Mesendoderm (in vitro differentiated cells): ENCODE results near the gene CHAC2.

Source experiments
- DNase-seq: peaks from one replicate; pipeline ENCODE4 v3.0.0; 2013
- H2AK5ac ChIP-seq: 2 replicates; pipeline ENCODE4 v1.6.1; 2013; ENCODE audit warnings: low read length, inconsistent platforms
- H2BK120ac ChIP-seq: 2 replicates; pipeline ENCODE4 v1.6.1; 2013; ENCODE audit warnings: low read depth, mild to moderate bottlenecking, low read length, moderate library complexity, mixed read lengths
- H2BK15ac ChIP-seq: replicated peaks from 2 replicates; pipeline ENCODE4 v1.6.1; 2013; ENCODE audit warnings: low read depth, mild to moderate bottlenecking, moderate library complexity
- H2BK5ac ChIP-seq: 2 replicates; pipeline ENCODE4 v1.6.1; 2013; ENCODE audit warnings: low read length, inconsistent platforms
- H3K18ac ChIP-seq: 2 replicates; pipeline ENCODE4 v1.6.1; 2013; ENCODE audit warnings: mild to moderate bottlenecking, low read length, mixed read lengths
- H3K23ac ChIP-seq: one replicate; pipeline ENCODE4 v1.6.1; 2013; ENCODE audit warnings: low read length
- H3K27ac ChIP-seq: 2 replicates; pipeline ENCODE4 v1.5.1; 2013; ENCODE audit warnings: low read depth, mild to moderate bottlenecking, inconsistent platforms, low read length, moderate library complexity
- H3K27me3 ChIP-seq: 2 replicates; pipeline ENCODE4 v1.6.1; 2013; ENCODE audit warnings: low read length, control low read depth, mild to moderate bottlenecking, inconsistent platforms; ENCODE audit not compliant: insufficient read depth, poor library complexity
- H3K36me3 ChIP-seq: 2 replicates; pipeline ENCODE4 v1.6.1; 2013; ENCODE audit warnings: low read length, inconsistent platforms; ENCODE audit not compliant: control insufficient read depth, insufficient read depth
- H3K4ac ChIP-seq: one replicate; pipeline ENCODE4 v1.6.1; 2013; ENCODE audit warnings: low read depth, mild to moderate bottlenecking, low read length, moderate library complexity
- H3K4me1 ChIP-seq: 2 replicates; pipeline ENCODE4 v1.6.1; 2013; ENCODE audit warnings: low read depth, low read length, inconsistent platforms; ENCODE audit not compliant: control insufficient read depth
- H3K4me2 ChIP-seq: 2 replicates; pipeline ENCODE4 v1.6.1; 2013; ENCODE audit warnings: low read length
- H3K4me3 ChIP-seq: 2 replicates; pipeline ENCODE4 v1.5.1; 2013; ENCODE audit warnings: mild to moderate bottlenecking, low read length
- H3K56ac ChIP-seq: one replicate; pipeline ENCODE4 v1.6.1; 2013; ENCODE audit warnings: low read length
- H3K79me1 ChIP-seq: 2 replicates; pipeline ENCODE4 v1.6.1; 2013; ENCODE audit warnings: low read length, inconsistent platforms
- H3K79me2 ChIP-seq: 2 replicates; pipeline ENCODE4 v1.6.1; 2013; ENCODE audit warnings: mild to moderate bottlenecking, low read length; ENCODE audit not compliant: control insufficient read depth, insufficient read depth
- H3K9ac ChIP-seq: 2 replicates; pipeline ENCODE4 v1.6.1; 2013; ENCODE audit warnings: low read length, inconsistent platforms
- H4K5ac ChIP-seq: one replicate; pipeline ENCODE4 v1.6.1; 2013; ENCODE audit warnings: low read length
- H4K8ac ChIP-seq: one replicate; pipeline ENCODE4 v1.6.1; 2013; ENCODE audit warnings: low read depth, mild to moderate bottlenecking, control low read depth, low read length, moderate library complexity
- WGBS: extraction: QIAGEN DNeasy Blood & Tissue Kit; methylation state at CpG from one replicate; pipeline ENCODE4 v1.1.7; 2013; ENCODE audit warnings: low lambda C conversion rate, missing lambda C conversion rate; ENCODE audit not compliant: insufficient coverage; ENCODE audit errors: extremely low coverage; 5-methylcytosine and 5-hydroxymethylcytosine counted together

The CHAC2 gene

GRCh38 chr2:53802617-53803151, 35.1 kb downstream of the CHAC2 start:
- no peak overlapping the region for H3K18ac ChIP-seq
- H3K79me1 ChIP-seq = no peaks in the 10 kb centered on the region
- no peak overlapping the region for H3K23ac ChIP-seq
- no peaks in the 10 kb centered on the region for H3K4me1 ChIP-seq
- H4K5ac ChIP-seq = no peak overlapping the region
- DNase-seq = no peak
- no peak overlapping the region for H3K4me2 ChIP-seq
- no peak overlapping the region for H3K27ac ChIP-seq
- no peak overlapping the region for H2BK15ac ChIP-seq
- H3K56ac ChIP-seq = no peak overlapping the region
- no peak overlapping the region for H2AK5ac ChIP-seq
- H3K36me3 ChIP-seq = no peaks in the 10 kb centered on the region
- no peak overlapping the region for H4K8ac ChIP-seq
- WGBS = no CpG with 5 or more reads among the region's 7 CpGs
- no peak overlapping the region for H3K4ac ChIP-seq
- H3K9ac ChIP-seq = no peak overlapping the region
- no peaks in the 10 kb centered on the region for H3K27me3 ChIP-seq
- no peaks in the 10 kb centered on the region for H3K79me2 ChIP-seq
- no peak overlapping the region for H2BK5ac ChIP-seq
- H3K4me3 ChIP-seq = no peak overlapping the region
- H2BK120ac ChIP-seq = no peak overlapping the region

- H2BK120ac ChIP-seq = no peak overlapping the region
- no peaks in the 10 kb centered on the region for H3K4me1 ChIP-seq
- H3K23ac ChIP-seq = no peak overlapping the region
- no peak overlapping the region for H3K56ac ChIP-seq
- H3K18ac ChIP-seq = no peak overlapping the region
- no peak overlapping the region for H3K4ac ChIP-seq
- no peak overlapping the region for H3K27ac ChIP-seq
- H3K4me3 ChIP-seq = no peak overlapping the region
- no peak overlapping the region for H2BK5ac ChIP-seq
- H4K5ac ChIP-seq = no peak overlapping the region
- H3K79me2 ChIP-seq = no peaks in the 10 kb centered on the region
- no peak overlapping the region for H3K4me2 ChIP-seq
- no peaks in the 10 kb centered on the region for H3K36me3 ChIP-seq
- H2AK5ac ChIP-seq = no peak overlapping the region
- H4K8ac ChIP-seq = no peak overlapping the region
- no peaks in the 10 kb centered on the region for H3K27me3 ChIP-seq
- no peaks in the 10 kb centered on the region for H3K79me1 ChIP-seq
- no peak overlapping the region for H2BK15ac ChIP-seq
- WGBS = no CpG with 5 or more reads among the region's 3 CpGs
- DNase-seq = no peak
- H3K9ac ChIP-seq = no peak overlapping the region
Measured at GRCh38 chr2:53811601-53812000, 44.0 kb downstream of the CHAC2 start.

- Histone ChIP-seq H3K79me1 (no peaks in the 10 kb centered on the region), H2BK5ac (no peak overlapping the region), H3K27ac (no peak overlapping the region), H3K36me3 (no peaks in the 10 kb centered on the region), H3K4ac (no peak overlapping the region), H3K4me1 (no peaks in the 10 kb centered on the region), H4K8ac (no peak overlapping the region), H3K18ac (no peak overlapping the region), H3K79me2 (no peaks in the 10 kb centered on the region), H3K4me2 (no peak overlapping the region), H2AK5ac (no peak overlapping the region), H3K9ac (no peak overlapping the region), H2BK120ac (no peak overlapping the region), H3K27me3 (no peaks in the 10 kb centered on the region), H2BK15ac (no peak overlapping the region), H3K56ac (no peak overlapping the region), H3K23ac (no peak overlapping the region), H3K4me3 (no peak overlapping the region), H4K5ac (no peak overlapping the region)
- no peak for DNase-seq
Measured at GRCh38 chr2:53813151-53813550, 45.5 kb downstream of the CHAC2 start.

GRCh38 chr2:53818854-53819435, 51.3 kb downstream of the CHAC2 start:
- Histone ChIP-seq H3K4me1 (no peaks in the 10 kb centered on the region), H3K79me1 (no peaks in the 10 kb centered on the region), H3K23ac (no peak overlapping the region), H4K5ac (no peak overlapping the region), H2AK5ac (no peak overlapping the region), H2BK120ac (no peak overlapping the region), H3K27me3 (no peaks in the 10 kb centered on the region), H4K8ac (no peak overlapping the region), H3K9ac (no peak overlapping the region), H2BK15ac (no peak overlapping the region), H3K79me2 (no peaks in the 10 kb centered on the region), H3K36me3 (no peaks in the 10 kb centered on the region), H2BK5ac (no peak overlapping the region), H3K56ac (no peak overlapping the region), H3K18ac (no peak overlapping the region), H3K27ac (no peak overlapping the region), H3K4ac (no peak overlapping the region), H3K4me2 (no peak overlapping the region), H3K4me3 (no peak overlapping the region)
- no peak for DNase-seq
- whole genome bisulfite sequencing = no CpG with 5 or more reads among the region's 3 CpGs

GRCh38 chr2:53819634-53820033, 52.0 kb downstream of the CHAC2 start:
- no peak overlapping the region for H3K4me2 ChIP-seq
- no peak overlapping the region for H3K4me3 ChIP-seq
- no CpG with 5 or more reads among the region's 4 CpGs for WGBS
- no peaks in the 10 kb centered on the region for H3K36me3 ChIP-seq
- H3K4me1 ChIP-seq = no peaks in the 10 kb centered on the region
- no peak overlapping the region for H3K18ac ChIP-seq
- H3K23ac ChIP-seq = no peak overlapping the region
- no peak overlapping the region for H3K27ac ChIP-seq
- no peak overlapping the region for H3K4ac ChIP-seq
- no peak overlapping the region for H4K5ac ChIP-seq
- H4K8ac ChIP-seq = no peak overlapping the region
- H2BK5ac ChIP-seq = no peak overlapping the region
- H2AK5ac ChIP-seq = no peak overlapping the region
- H3K79me2 ChIP-seq = no peaks in the 10 kb centered on the region
- H2BK15ac ChIP-seq = no peak overlapping the region
- H3K79me1 ChIP-seq = no peaks in the 10 kb centered on the region
- no peak overlapping the region for H3K9ac ChIP-seq
- H3K56ac ChIP-seq = no peak overlapping the region
- no peak overlapping the region for H2BK120ac ChIP-seq
- no peak for DNase-seq
- no peaks in the 10 kb centered on the region for H3K27me3 ChIP-seq

- no peak overlapping the region for H4K5ac ChIP-seq
- H3K27ac ChIP-seq = no peak overlapping the region
- H3K79me2 ChIP-seq = no peaks in the 10 kb centered on the region
- no peak overlapping the region for H3K9ac ChIP-seq
- DNase-seq = no peak
- no peak overlapping the region for H3K4ac ChIP-seq
- no peaks in the 10 kb centered on the region for H3K36me3 ChIP-seq
- no peak overlapping the region for H2AK5ac ChIP-seq
- no peak overlapping the region for H2BK15ac ChIP-seq
- H3K4me1 ChIP-seq = no peaks in the 10 kb centered on the region
- H4K8ac ChIP-seq = no peak overlapping the region
- H3K4me2 ChIP-seq = no peak overlapping the region
- H3K23ac ChIP-seq = no peak overlapping the region
- no CpG with 5 or more reads among the region's 9 CpGs for WGBS
- H3K56ac ChIP-seq = no peak overlapping the region
- no peaks in the 10 kb centered on the region for H3K79me1 ChIP-seq
- no peak overlapping the region for H3K18ac ChIP-seq
- no peaks in the 10 kb centered on the region for H3K27me3 ChIP-seq
- H2BK120ac ChIP-seq = no peak overlapping the region
- H3K4me3 ChIP-seq = no peak overlapping the region
- no peak overlapping the region for H2BK5ac ChIP-seq
Measured at GRCh38 chr2:53820048-53820447, 52.4 kb downstream of the CHAC2 start.
